Suprapubic skin (tissue), 4 donors: ENCODE measurements around the gene SMIM14. TPM values are rescaled to one million over a fixed set of nuclear protein-coding genes. Genes with fewer than 3 reads are reported as not detected.
"Not testable (repeated sequence)": the region's sequence is repeated elsewhere in the genome, so short reads cannot be mapped to it uniquely, and the experiment has no call there.

Experiments used
- DNase-seq, 2 donors: peaks; one replicate each; pipeline ENCODE4 v3.0.0-alpha.2; 2019; ENCODE audit warnings: low spot score in 2 of 2
- H3K27ac ChIP-seq: fragments of 200-600 bp; sonication (generic); one replicate; pipeline ENCODE4 v1.5.1; 2019
- H3K27me3 ChIP-seq: fragments of 200-600 bp; sonication (generic); one replicate; pipeline ENCODE4 v1.5.1; 2019
- H3K36me3 ChIP-seq: fragments of 200-600 bp; sonication (generic); one replicate; pipeline ENCODE4 v1.5.1; 2019
- H3K4me1 ChIP-seq: fragments of 200-600 bp; sonication (generic); one replicate; pipeline ENCODE4 v1.5.1; 2019
- H3K4me3 ChIP-seq: fragments of 200-600 bp; sonication (generic); one replicate; pipeline ENCODE4 v1.5.1; 2019; ENCODE audit warnings: mild to moderate bottlenecking
- H3K9me3 ChIP-seq: fragments of 200-600 bp; sonication (generic); one replicate; pipeline ENCODE4 v1.5.1; 2019
- EP300 ChIP-seq: sonication (generic); formaldehyde crosslinking; IDR thresholded peaks from one replicate; pipeline ENCODE4 v1.6.1; 2017; ENCODE audit warnings: antibody characterized with exemption
- POLR2A ChIP-seq, 2 donors: fragments of 450-650 bp; IDR thresholded peaks; one replicate each; pipeline ENCODE4 v1.6.1; 2017; ENCODE audit warnings: antibody characterized with exemption in 2 of 2, mild to moderate bottlenecking in 2 of 2, moderate library complexity in 2 of 2
- POLR2AphosphoS5 ChIP-seq, 3 donors: sonication (generic); formaldehyde crosslinking; IDR thresholded peaks; one replicate each; pipeline ENCODE4 v1.6.1; 2017; ENCODE audit warnings: antibody characterized with exemption in 3 of 3
- WGBS: methylation state at CpG from one replicate; pipeline ENCODE4 v1.1.5; 2018; 5-methylcytosine and 5-hydroxymethylcytosine counted together
- total RNA-seq, 4 donors: library from RNA; depleted of rRNA; stranded (reverse); fragments of >200 nt; gene quantifications; one replicate each; pipeline ENCODE4 v1.1.0, GENCODE V29; 2016
- TF ChIP-seq, protein P1 (sequence below), 2 donors: fragments of 200-600 bp in 1 of 2; fragments of 450-650 bp in 1 of 2; sonication (generic) in 1 of 2; IDR thresholded peaks; one replicate each; pipeline ENCODE4 v1.5.1; 2016 to 2019; ENCODE audit warnings: antibody characterized with exemption in 2 of 2, mild to moderate bottlenecking in 1 of 2, moderate library complexity in 1 of 2

The SMIM14 gene
- total RNA-seq: 10 to 100 TPM; 20.8 to 65.0 (median 48.9) TPM

DNA sequence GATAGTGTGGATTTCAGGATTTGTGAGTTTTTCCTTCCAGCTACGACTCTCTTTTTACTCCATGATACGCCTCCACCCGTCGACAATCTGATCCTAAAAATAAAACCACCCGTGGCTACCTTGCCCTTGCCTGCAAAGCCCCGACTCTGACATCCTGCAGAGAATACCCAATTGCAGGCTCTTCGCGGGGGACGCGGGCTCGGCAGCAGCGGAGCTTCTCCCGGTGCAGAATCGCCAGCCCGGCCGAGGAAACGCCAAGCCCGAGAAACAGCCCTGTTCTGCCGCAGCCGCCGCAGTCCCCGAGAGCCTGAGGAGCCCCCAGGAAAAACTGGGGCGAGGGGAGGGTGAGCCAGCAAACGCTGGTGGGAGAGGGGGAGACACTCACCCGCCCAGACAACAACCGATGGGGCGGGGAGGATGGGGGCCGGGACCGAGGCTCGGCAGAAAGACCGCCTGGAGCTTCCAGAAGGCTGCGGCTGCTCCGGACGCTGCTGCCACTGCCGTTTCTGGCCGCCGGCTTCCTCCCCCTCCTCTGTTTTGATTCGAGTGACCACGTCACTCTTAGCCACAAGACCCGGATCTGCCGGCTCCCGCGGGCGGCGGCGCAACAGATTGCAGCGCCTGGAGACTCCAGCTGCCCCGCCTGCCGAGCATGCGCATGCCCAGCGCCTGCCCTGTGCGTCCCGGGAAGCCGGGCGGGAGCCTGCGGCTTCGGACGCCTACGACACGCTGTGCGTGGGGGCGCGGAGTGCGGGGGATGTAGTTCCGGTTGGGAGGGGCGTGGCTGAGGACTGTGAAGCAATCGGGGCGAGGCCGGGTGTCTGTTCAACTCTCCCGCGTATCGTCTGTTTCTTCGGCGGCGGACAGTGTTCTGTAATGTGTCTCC is at the start of gene SMIM14:
SMIM14 (minus strand) TSS at position 512 of the 886 bp plus-strand sequence. CDS start 33,720 bp downstream, outside the sequence.
- WGBS: 0% methylated on average over 23 of the region's 75 CpGs
- peaks cover 36% of the 10 kb centered on the region for H3K4me1 ChIP-seq

DNA sequence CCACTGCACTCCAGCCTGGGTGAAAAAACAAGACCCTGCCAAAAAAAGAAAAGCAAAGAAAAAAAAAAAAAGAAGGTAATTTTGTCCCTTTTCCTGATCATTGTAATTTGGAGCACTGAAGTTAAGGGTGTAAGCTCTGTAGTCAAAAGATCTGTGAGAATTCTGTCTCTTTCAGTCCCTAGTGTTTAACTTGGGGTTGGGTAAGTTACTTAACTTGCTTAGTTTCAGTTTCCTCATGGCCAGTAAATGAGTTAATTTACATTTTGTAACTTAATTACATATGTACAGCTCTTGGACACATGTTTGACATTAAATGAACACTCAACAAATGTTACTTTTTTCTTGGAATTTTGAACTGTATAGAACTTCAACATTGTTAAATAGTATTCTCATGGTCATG is 48.3 kb upstream of the SMIM14 start:
- Histone ChIP-seq H3K4me1 (no peaks in the 10 kb centered on the region), H3K4me3 (no peak overlapping the region), H3K27ac (no peak overlapping the region), H3K9me3 (no peaks in the 10 kb centered on the region), H3K27me3 (no peaks in the 10 kb centered on the region), H3K36me3 (no peaks in the 10 kb centered on the region)
- DNase-seq: no peak
- no peak for TF ChIP-seq POLR2AphosphoS5 (IDR thresholded peaks at IDR 0.05)
- TF ChIP-seq POLR2A (IDR thresholded peaks at IDR 0.05): no peak

More for the DNA sequence above, at the start of gene SMIM14:
- H3K27me3 ChIP-seq: no peaks in the 10 kb centered on the region
- TF ChIP-seq POLR2AphosphoS5 (IDR thresholded peaks at IDR 0.05) (peak in 2 of 3 donors; percentile 88 to 91), POLR2A (IDR thresholded peaks at IDR 0.05) (peak; percentile 63 to 92), EP300 (no peak)
- TF ChIP-seq, protein P1, sequence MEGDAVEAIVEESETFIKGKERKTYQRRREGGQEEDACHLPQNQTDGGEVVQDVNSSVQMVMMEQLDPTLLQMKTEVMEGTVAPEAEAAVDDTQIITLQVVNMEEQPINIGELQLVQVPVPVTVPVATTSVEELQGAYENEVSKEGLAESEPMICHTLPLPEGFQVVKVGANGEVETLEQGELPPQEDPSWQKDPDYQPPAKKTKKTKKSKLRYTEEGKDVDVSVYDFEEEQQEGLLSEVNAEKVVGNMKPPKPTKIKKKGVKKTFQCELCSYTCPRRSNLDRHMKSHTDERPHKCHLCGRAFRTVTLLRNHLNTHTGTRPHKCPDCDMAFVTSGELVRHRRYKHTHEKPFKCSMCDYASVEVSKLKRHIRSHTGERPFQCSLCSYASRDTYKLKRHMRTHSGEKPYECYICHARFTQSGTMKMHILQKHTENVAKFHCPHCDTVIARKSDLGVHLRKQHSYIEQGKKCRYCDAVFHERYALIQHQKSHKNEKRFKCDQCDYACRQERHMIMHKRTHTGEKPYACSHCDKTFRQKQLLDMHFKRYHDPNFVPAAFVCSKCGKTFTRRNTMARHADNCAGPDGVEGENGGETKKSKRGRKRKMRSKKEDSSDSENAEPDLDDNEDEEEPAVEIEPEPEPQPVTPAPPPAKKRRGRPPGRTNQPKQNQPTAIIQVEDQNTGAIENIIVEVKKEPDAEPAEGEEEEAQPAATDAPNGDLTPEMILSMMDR (IDR thresholded peaks at IDR 0.05): peak in 1 of 2 donors; percentile 7
- peak; percentile 99 for DNase-seq
- peak within 1 kb of the TSS; percentile 89 for H3K4me3 ChIP-seq
- no peaks in the 10 kb centered on the region for H3K9me3 ChIP-seq
- no peaks in the 10 kb centered on the region for H3K36me3 ChIP-seq
- H3K27ac ChIP-seq: peak within 1 kb of the TSS; percentile 96

DNA sequence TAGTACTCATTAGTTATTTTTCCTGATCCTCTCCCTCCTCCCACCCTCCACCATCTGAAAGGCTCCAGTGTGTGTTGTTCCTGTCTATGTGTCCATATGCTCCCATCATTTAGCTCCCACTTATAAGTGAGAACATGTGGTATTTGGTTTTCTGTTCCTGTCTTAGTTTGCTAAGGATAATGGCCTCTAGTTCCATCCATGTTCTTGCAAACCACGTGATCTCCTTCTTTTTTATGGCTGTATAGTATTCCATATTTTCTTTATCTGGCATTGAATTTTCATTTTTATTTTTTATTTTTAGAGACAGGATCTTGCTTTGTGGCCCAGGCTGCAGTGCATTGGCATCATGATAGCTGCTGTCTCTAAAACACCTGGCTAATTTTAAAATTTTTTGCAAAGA is 47.3 kb upstream of the SMIM14 start:
- Histone ChIP-seq H3K4me1 (no peaks in the 10 kb centered on the region), H3K9me3 (no peaks in the 10 kb centered on the region), H3K4me3 (no peak overlapping the region), H3K27ac (no peak overlapping the region), H3K27me3 (no peaks in the 10 kb centered on the region), H3K36me3 (no peaks in the 10 kb centered on the region)
- WGBS: 0% methylated on average over 1 of the region's 1 CpG
- TF ChIP-seq EP300: no peak
- TF ChIP-seq, protein P1 (IDR thresholded peaks at IDR 0.05): no peak
- TF ChIP-seq POLR2A (IDR thresholded peaks at IDR 0.05): no peak
- TF ChIP-seq POLR2AphosphoS5 (IDR thresholded peaks at IDR 0.05): no peak
- DNase-seq: no peak

DNA sequence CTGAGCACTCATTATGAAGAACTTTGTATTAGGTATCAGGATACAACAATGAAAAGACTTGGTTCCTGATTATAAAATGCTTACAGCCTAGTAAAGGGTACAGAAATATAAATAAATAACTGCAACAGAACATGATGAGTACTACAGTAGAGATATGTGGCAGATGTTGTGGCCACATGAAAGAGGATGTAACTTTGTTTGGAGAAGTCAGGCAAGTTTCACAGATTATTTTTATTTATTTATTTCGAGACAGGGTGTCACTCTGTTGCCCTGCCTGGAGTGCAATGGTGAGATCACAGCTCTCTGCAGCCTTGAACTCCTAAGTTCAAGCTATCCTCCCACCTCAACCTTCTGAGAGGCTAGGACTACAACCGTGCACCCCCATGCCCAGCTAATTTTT is 43.5 kb upstream of the SMIM14 start:
- H3K27me3 ChIP-seq: no peaks in the 10 kb centered on the region
- no peak for TF ChIP-seq POLR2A (IDR thresholded peaks at IDR 0.05)
- TF ChIP-seq POLR2AphosphoS5 (IDR thresholded peaks at IDR 0.05): no peak
- TF ChIP-seq EP300: no peak
- TF ChIP-seq, protein P1 (IDR thresholded peaks at IDR 0.05): no peak
- H3K4me3 ChIP-seq: no peak overlapping the region
- no peaks in the 10 kb centered on the region for H3K9me3 ChIP-seq
- H3K36me3 ChIP-seq: no peaks in the 10 kb centered on the region
- H3K4me1 ChIP-seq: no peaks in the 10 kb centered on the region
- DNase-seq: no peak
- 74% methylated on average over 2 of the region's 2 CpGs for WGBS
- H3K27ac ChIP-seq: no peak overlapping the region

DNA sequence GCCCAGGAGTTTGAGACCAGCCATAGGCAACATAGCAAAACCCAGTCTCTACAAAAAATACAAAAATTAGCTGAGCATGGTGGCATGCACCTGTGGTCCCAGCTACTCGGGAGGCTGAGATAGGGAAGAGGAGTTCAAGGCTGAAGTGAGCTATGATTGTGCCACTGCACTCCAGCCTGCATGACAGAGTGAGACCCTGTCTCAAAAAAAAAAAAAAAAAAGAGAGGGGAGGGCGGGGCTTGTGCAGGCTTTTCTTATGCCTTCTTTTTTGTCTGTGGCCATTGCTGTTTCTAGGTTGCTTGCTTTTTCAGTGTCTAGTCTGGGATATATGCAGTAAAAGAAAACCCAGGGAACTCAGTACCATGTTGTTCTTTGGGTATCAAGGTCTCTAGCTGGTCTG is 42.3 kb upstream of the SMIM14 start:
- H3K27ac ChIP-seq, DNase-seq, H3K4me3 ChIP-seq, H3K9me3 ChIP-seq, H3K27me3 ChIP-seq, H3K36me3 ChIP-seq, H3K4me1 ChIP-seq: not testable (repeated sequence)
- 87% methylated on average over 2 of the region's 2 CpGs for WGBS

DNA sequence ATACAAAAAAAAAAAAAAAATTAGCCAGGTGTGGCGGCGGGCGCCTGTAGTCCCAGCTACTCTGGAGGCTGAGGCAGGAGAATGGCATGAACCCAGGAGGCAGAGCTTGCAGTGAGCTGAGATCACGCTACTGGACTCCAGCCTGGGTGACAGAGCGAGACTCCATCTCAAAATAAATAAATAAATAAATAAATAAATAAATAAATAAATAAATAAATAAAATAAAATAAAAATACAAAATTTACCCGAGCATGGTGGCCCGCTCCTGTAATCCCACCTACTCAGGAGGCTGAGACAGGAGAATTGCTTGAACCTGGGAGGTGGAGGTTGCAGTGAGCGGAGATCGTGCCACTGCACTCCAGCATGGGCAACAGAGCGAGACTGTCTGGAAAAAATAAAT is 37.0 kb upstream of the SMIM14 start:
- not testable (repeated sequence) for H3K36me3 ChIP-seq, H3K4me3 ChIP-seq, H3K4me1 ChIP-seq, H3K27me3 ChIP-seq, H3K9me3 ChIP-seq, H3K27ac ChIP-seq, DNase-seq
- 93% methylated on average over 10 of the region's 10 CpGs for WGBS

DNA sequence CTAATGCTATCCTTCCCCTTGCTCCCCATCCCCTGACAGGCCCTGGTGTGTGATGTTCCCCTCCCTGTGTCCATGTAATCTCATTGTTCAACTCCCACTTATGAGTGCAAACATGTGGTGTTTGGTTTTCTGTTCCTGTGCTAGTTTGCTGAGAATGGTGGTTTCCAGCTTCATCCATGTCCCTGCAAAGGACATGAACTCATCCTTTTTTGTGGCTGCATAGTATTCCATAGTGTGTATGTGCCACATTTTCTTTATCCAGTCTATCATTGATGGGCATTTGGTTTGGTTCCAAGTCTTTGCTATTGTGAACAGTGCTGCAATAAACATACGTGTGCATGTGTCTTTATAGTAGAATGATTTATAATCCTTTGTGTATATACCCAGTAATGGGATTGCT is 31.6 kb upstream of the SMIM14 start:
- H3K27ac ChIP-seq, H3K9me3 ChIP-seq, H3K4me3 ChIP-seq, H3K36me3 ChIP-seq, H3K4me1 ChIP-seq, DNase-seq, H3K27me3 ChIP-seq: not testable (repeated sequence)
- WGBS: 100% methylated on average over 1 of the region's 1 CpG
